SK-N-SH (cell line): ENCODE results near the gene SREK1. TPM values are rescaled to one million over a fixed set of nuclear protein-coding genes. Genes with fewer than 3 reads are reported as not detected.

ENCODE experiments used
- CTCF ChIA-PET: fragments of 300-600, 350-600 bp; formaldehyde crosslinking; extraction: SDS; loops from one replicate; lab custom pipeline; 2021; lab: Yijun Ruan, JAX
- POLR2A ChIA-PET: fragments of 350-600 bp; sonication (Branson Sonifier 250); formaldehyde crosslinking; extraction: SDS; loops from one replicate; lab custom pipeline; 2020; ENCODE audit warnings: antibody characterized with exemption, inconsistent platforms; lab: Yijun Ruan, JAX
- DNase-seq: peaks from one replicate; pipeline ENCODE4 v3.0.0; 2012
- H2AFZ ChIP-seq: fragments of 200-600 bp; sonication (generic); 2 replicates; pipeline ENCODE4 v1.8.1; 2016; ENCODE audit warnings: antibody characterized with exemption, mild to moderate bottlenecking, low read depth
- H3F3A ChIP-seq: fragments of 200-600 bp; sonication (generic); replicated peaks from 2 replicates; pipeline ENCODE3; 2016; ENCODE audit warnings: antibody characterized with exemption, mild to moderate bottlenecking; ENCODE audit not compliant: insufficient read depth
- H3K27ac ChIP-seq, 2 experiments: fragments of 200-500 bp in 1 of 2; fragments of 200-600 bp in 1 of 2; sonication (Bioruptor generic) in 1 of 2; sonication (generic), shearing (Covaris generic) in 1 of 2; 2 replicates each; pipeline versions ENCODE4 v1.5.1 to v1.6.1; 2014 to 2016; ENCODE audit warnings: low read depth in 2 of 2, inconsistent platforms in 1 of 2, low read length in 1 of 2, mild to moderate bottlenecking in 1 of 2, mixed read lengths in 1 of 2
- H3K27me3 ChIP-seq: fragments of 200-600 bp; sonication (generic), shearing (Covaris generic); 2 replicates; pipeline ENCODE4 v1.6.1; 2016; ENCODE audit warnings: mixed run types; ENCODE audit not compliant: insufficient read depth
- H3K36me3 ChIP-seq, 2 experiments: fragments of 200-500 bp in 1 of 2; fragments of 200-600 bp in 1 of 2; sonication (Bioruptor generic) in 1 of 2; sonication (generic) in 1 of 2; replicated peaks in 1 of 2; 2 replicates each; pipeline versions ENCODE3 to v1.5.1; 2014 to 2016; ENCODE audit warnings: low read length in 1 of 2, mild to moderate bottlenecking in 1 of 2; ENCODE audit not compliant: insufficient read depth in 2 of 2, control insufficient read depth in 1 of 2
- H3K4me1 ChIP-seq, 2 experiments: fragments of 200-500 bp in 1 of 2; fragments of 200-600 bp in 1 of 2; sonication (Bioruptor generic) in 1 of 2; sonication (generic), shearing (Covaris generic) in 1 of 2; 2 replicates each; pipeline versions ENCODE4 v1.5.1 to v1.6.1; 2014 to 2016; ENCODE audit warnings: low read depth in 1 of 2, low read length in 1 of 2, mixed run types in 1 of 2; ENCODE audit not compliant: insufficient read depth in 2 of 2, control insufficient read depth in 1 of 2
- H3K4me2 ChIP-seq: fragments of 200-600 bp; sonication (generic), shearing (Covaris generic); 2 replicates; pipeline ENCODE4 v1.6.1; 2017; ENCODE audit warnings: mixed run types
- H3K4me3 ChIP-seq, 2 experiments: fragments of 200-500 bp in 1 of 2; fragments of 200-600 bp in 1 of 2; sonication (Bioruptor generic) in 1 of 2; sonication (generic), shearing (Covaris generic) in 1 of 2; 2 replicates each; pipeline versions ENCODE4 v1.5.1 to v1.8.1; 2014 to 2016; ENCODE audit warnings: low read depth in 2 of 2, inconsistent platforms in 1 of 2, low read length in 1 of 2, mild to moderate bottlenecking in 1 of 2, mixed read lengths in 1 of 2, moderate library complexity in 1 of 2
- H3K79me2 ChIP-seq: fragments of 200-600 bp; sonication (generic); 2 replicates; pipeline ENCODE4 v1.8.1; 2017; ENCODE audit warnings: mild to moderate bottlenecking; ENCODE audit not compliant: insufficient read depth
- H3K9ac ChIP-seq: fragments of 200-600 bp; sonication (generic); 2 replicates; pipeline ENCODE4 v1.6.1; 2017; ENCODE audit warnings: mixed run types
- H3K9me2 ChIP-seq: fragments of 200-600 bp; sonication (generic); 2 replicates; pipeline ENCODE4 v1.6.1; 2017; ENCODE audit warnings: mixed run types
- H3K9me3 ChIP-seq: fragments of 200-600 bp; sonication (generic); 2 replicates; pipeline ENCODE4 v1.6.1; 2017; ENCODE audit warnings: mixed run types, mild to moderate bottlenecking, moderate library complexity
- H4K20me1 ChIP-seq: fragments of 200-600 bp; sonication (generic); 2 replicates; pipeline ENCODE4 v1.6.1; 2017; ENCODE audit warnings: mild to moderate bottlenecking, mixed run types; ENCODE audit not compliant: insufficient read depth
- CHD2 ChIP-seq: fragments of 150-350 bp; IDR thresholded peaks from 2 replicates; pipeline ENCODE4 v1.6.1; 2018; ENCODE audit warnings: low read length; ENCODE audit not compliant: partially characterized antibody
- ELF1 ChIP-seq: IDR thresholded peaks from 2 replicates; pipeline ENCODE4 v1.4.0; 2012
- EP300 ChIP-seq, 2 experiments: IDR thresholded peaks; 2 replicates each; pipeline versions ENCODE4 v1.4.0 to v1.6.1; 2012; ENCODE audit warnings: borderline replicate concordance in 1 of 2, low read depth in 1 of 2, low read length in 1 of 2
- GABPA ChIP-seq: IDR thresholded peaks from 2 replicates; pipeline ENCODE4 v1.4.0; 2012; ENCODE audit warnings: low read depth, mild to moderate bottlenecking
- IRF3 ChIP-seq: fragments of 150-350 bp; IDR thresholded peaks from 2 replicates; pipeline ENCODE4 v1.6.1; 2016; ENCODE audit warnings: mild to moderate bottlenecking, low read depth, low read length
- JUND ChIP-seq: IDR thresholded peaks from 2 replicates; pipeline ENCODE4 v1.4.0; 2012
- MAX ChIP-seq: IDR thresholded peaks from 2 replicates; pipeline ENCODE4 v1.4.0; 2012; ENCODE audit warnings: low read depth
- MEF2A ChIP-seq: IDR thresholded peaks from 2 replicates; pipeline ENCODE4 v1.4.0; 2012; ENCODE audit warnings: low read depth, borderline replicate concordance
- MXI1 ChIP-seq: IDR thresholded peaks from 2 replicates; pipeline ENCODE4 v1.6.1; 2012; ENCODE audit warnings: mild to moderate bottlenecking, low read depth, low read length, improper control_type of control experiment
- NFIC ChIP-seq: IDR thresholded peaks from 2 replicates; pipeline ENCODE4 v1.4.0; 2012; ENCODE audit warnings: borderline replicate concordance
- NRF1 ChIP-seq: IDR thresholded peaks from 2 replicates; pipeline ENCODE4 v1.6.1; 2012; ENCODE audit warnings: low read depth, mild to moderate bottlenecking, low read length
- POLR2AphosphoS5 ChIP-seq: IDR thresholded peaks from 2 replicates; pipeline ENCODE4 v1.6.1; 2012; ENCODE audit warnings: low read depth, low read length
- RFX5 ChIP-seq: IDR thresholded peaks from 2 replicates; pipeline ENCODE4 v1.6.1; 2012; ENCODE audit warnings: mild to moderate bottlenecking, improper control_type of control experiment, low read length
- SIN3A ChIP-seq: IDR thresholded peaks from 2 replicates; pipeline ENCODE4 v1.6.1; 2012; ENCODE audit warnings: low read depth, mild to moderate bottlenecking, low read length, moderate library complexity, borderline replicate concordance
- SMC3 ChIP-seq: IDR thresholded peaks from 2 replicates; pipeline ENCODE4 v1.6.1; 2012; ENCODE audit warnings: low read depth, low read length, improper control_type of control experiment
- TCF12 ChIP-seq: IDR thresholded peaks from 2 replicates; pipeline ENCODE4 v1.4.0; 2012
- TEAD4 ChIP-seq: IDR thresholded peaks from 2 replicates; pipeline ENCODE4 v1.4.0; 2012; ENCODE audit warnings: mild to moderate bottlenecking, borderline replicate concordance; ENCODE audit not compliant: insufficient read depth
- YY1 ChIP-seq: IDR thresholded peaks from 2 replicates; pipeline ENCODE4 v1.4.0; 2012; ENCODE audit warnings: low read depth, mild to moderate bottlenecking
- WGBS: methylation state at CpG from one replicate; pipeline ENCODE4 v1.1.6; 2017; ENCODE audit warnings: low lambda C conversion rate; 5-methylcytosine and 5-hydroxymethylcytosine counted together
- polyA plus RNA-seq, 3 experiments: library from polyadenylated mRNA; depleted of rRNA; stranded (reverse); fragments of >200 nt; gene quantifications; 2 replicates each; pipeline ENCODE4 v1.2.3, GENCODE V29; 2012
- TF ChIP-seq, protein P1 (sequence below): IDR thresholded peaks from 2 replicates; pipeline ENCODE4 v1.6.1; 2012; ENCODE audit warnings: mild to moderate bottlenecking, low read depth, low read length, moderate library complexity
- TF ChIP-seq, protein P2 (sequence below): IDR thresholded peaks from 2 replicates; pipeline ENCODE4 v1.4.0; 2012; ENCODE audit warnings: low read depth, borderline replicate concordance

Gene SREK1
- polyA plus RNA-seq, 1 of the 3 experiments (the other 2 are of a cell fraction) = 17.5 TPM

- TF ChIP-seq TEAD4 (no peak), POLR2AphosphoS5 (no peak), CHD2 (no peak), MEF2A (no peak), ELF1 (no peak), MAX (no peak), JUND (no peak), SIN3A (no peak), NFIC (no peak), SMC3 (no peak)
- Histone ChIP-seq H3F3A (peaks cover 15% of the 10 kb centered on the region), H3K27ac (no peak overlapping the region; a peak in 1 of 4 replicates), H3K4me2 (no peak overlapping the region), H2AFZ (no peak overlapping the region), H3K9me2 (no peaks in the 10 kb centered on the region), H3K79me2 (peaks cover 27% of the 10 kb centered on the region), H3K4me1 (peaks cover 0 to 2% of the 10 kb centered on the region in 2 experiments; a peak in 1 of 4 replicates), H3K9me3 (no peaks in the 10 kb centered on the region), H3K27me3 (no peaks in the 10 kb centered on the region), H3K9ac (no peak overlapping the region), H3K36me3 (peaks cover 75 to 81% of the 10 kb centered on the region in 2 experiments), H3K4me3 (no peak overlapping the region), H4K20me1 (no peaks in the 10 kb centered on the region)
- no peak for DNase-seq
- ChIA-PET POLR2A (no interaction called here), CTCF (interaction anchor here (1.4 kb wide), 2 partner anchors 11 to 137 kb away, joined by 4 read pairs; no protein-coding TSS in a partner anchor)
- WGBS = 93% methylated on average over 4 of the region's 4 CpGs
Measured at GRCh38 chr5:66169534-66169933, 25.4 kb downstream of the SREK1 start.

- no peak for DNase-seq
- POLR2A ChIA-PET = no interaction called here
- peaks cover 15% of the 10 kb centered on the region for H3F3A ChIP-seq
- H3K9me3 ChIP-seq = no peaks in the 10 kb centered on the region
- peak overlapping the region; percentile 19 to 29; a peak in 3 of 4 replicates for H3K27ac ChIP-seq
- H3K79me2 ChIP-seq = peaks cover 28% of the 10 kb centered on the region; the same call in 1 of the 2 replicates
- H3K4me1 ChIP-seq = peaks cover 0 to 2% of the 10 kb centered on the region in 2 experiments; a peak in 1 of 4 replicates
- CTCF ChIA-PET = interaction anchor here (1.2 to 1.7 kb wide), 7 partner anchors 11 to 1012 kb away, joined by 3 to 7 read pairs (median 4); no protein-coding TSS in a partner anchor
- WGBS = 90% methylated on average over 10 of the region's 10 CpGs
- H3K9ac ChIP-seq = no peak overlapping the region
- no peak overlapping the region for H3K4me2 ChIP-seq
- H3K36me3 ChIP-seq = peaks cover 77 to 81% of the 10 kb centered on the region in 2 experiments
- no peaks in the 10 kb centered on the region for H3K9me2 ChIP-seq
- no peak overlapping the region for H2AFZ ChIP-seq
- no peak overlapping the region for H3K4me3 ChIP-seq
- H4K20me1 ChIP-seq = no peaks in the 10 kb centered on the region
- H3K27me3 ChIP-seq = no peaks in the 10 kb centered on the region
- no peak for TF ChIP-seq SMC3
- no peak for TF ChIP-seq MXI1
- no peak for TF ChIP-seq TCF12
- TF ChIP-seq YY1 = no peak
- TF ChIP-seq IRF3 = no peak
- TF ChIP-seq CHD2 = no peak
- no peak for TF ChIP-seq JUND
- no peak for TF ChIP-seq EP300 (IDR thresholded peaks at IDR 0.05; ENCODE audit: borderline replicate concordance in 1 of 2, low read depth in 1 of 2, low read length in 1 of 2)
- no peak for TF ChIP-seq NRF1
- TF ChIP-seq GABPA = no peak
- TF ChIP-seq TEAD4 = no peak
- no peak for TF ChIP-seq MAX
- TF ChIP-seq RFX5 = no peak
- TF ChIP-seq, protein P1, sequence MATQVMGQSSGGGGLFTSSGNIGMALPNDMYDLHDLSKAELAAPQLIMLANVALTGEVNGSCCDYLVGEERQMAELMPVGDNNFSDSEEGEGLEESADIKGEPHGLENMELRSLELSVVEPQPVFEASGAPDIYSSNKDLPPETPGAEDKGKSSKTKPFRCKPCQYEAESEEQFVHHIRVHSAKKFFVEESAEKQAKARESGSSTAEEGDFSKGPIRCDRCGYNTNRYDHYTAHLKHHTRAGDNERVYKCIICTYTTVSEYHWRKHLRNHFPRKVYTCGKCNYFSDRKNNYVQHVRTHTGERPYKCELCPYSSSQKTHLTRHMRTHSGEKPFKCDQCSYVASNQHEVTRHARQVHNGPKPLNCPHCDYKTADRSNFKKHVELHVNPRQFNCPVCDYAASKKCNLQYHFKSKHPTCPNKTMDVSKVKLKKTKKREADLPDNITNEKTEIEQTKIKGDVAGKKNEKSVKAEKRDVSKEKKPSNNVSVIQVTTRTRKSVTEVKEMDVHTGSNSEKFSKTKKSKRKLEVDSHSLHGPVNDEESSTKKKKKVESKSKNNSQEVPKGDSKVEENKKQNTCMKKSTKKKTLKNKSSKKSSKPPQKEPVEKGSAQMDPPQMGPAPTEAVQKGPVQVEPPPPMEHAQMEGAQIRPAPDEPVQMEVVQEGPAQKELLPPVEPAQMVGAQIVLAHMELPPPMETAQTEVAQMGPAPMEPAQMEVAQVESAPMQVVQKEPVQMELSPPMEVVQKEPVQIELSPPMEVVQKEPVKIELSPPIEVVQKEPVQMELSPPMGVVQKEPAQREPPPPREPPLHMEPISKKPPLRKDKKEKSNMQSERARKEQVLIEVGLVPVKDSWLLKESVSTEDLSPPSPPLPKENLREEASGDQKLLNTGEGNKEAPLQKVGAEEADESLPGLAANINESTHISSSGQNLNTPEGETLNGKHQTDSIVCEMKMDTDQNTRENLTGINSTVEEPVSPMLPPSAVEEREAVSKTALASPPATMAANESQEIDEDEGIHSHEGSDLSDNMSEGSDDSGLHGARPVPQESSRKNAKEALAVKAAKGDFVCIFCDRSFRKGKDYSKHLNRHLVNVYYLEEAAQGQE = no peak
- TF ChIP-seq, protein P2, sequence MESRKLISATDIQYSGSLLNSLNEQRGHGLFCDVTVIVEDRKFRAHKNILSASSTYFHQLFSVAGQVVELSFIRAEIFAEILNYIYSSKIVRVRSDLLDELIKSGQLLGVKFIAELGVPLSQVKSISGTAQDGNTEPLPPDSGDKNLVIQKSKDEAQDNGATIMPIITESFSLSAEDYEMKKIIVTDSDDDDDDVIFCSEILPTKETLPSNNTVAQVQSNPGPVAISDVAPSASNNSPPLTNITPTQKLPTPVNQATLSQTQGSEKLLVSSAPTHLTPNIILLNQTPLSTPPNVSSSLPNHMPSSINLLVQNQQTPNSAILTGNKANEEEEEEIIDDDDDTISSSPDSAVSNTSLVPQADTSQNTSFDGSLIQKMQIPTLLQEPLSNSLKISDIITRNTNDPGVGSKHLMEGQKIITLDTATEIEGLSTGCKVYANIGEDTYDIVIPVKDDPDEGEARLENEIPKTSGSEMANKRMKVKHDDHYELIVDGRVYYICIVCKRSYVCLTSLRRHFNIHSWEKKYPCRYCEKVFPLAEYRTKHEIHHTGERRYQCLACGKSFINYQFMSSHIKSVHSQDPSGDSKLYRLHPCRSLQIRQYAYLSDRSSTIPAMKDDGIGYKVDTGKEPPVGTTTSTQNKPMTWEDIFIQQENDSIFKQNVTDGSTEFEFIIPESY = no peak
Measured at GRCh38 chr5:66170195-66170919, 26.3 kb downstream of the SREK1 start.
